GM10847 (cell line): ENCODE measurements around the gene PLCB2.

ENCODE experiments used
- POLR2A ChIP-seq: IDR thresholded peaks from 2 replicates; pipeline ENCODE4 v1.6.1; 2011; ENCODE audit not compliant: insufficient read length; ENCODE audit errors: extremely low read depth

PLCB2 gene

GRCh38 chr15:40307421-40308211, at the start of gene PLCB2:
Gene PLCB2 (minus strand): TSS chr15:40307935. CDS start chr15:40307672, 263 bp downstream.
- TF ChIP-seq POLR2A = peak; percentile 82

GRCh38 chr15:40357246-40357645, 49.5 kb upstream of the PLCB2 start:
- no peak for TF ChIP-seq POLR2A

- TF ChIP-seq POLR2A = no peak
Observed at GRCh38 chr15:40355976-40356585, 48.3 kb upstream of the PLCB2 start.

GRCh38 chr15:40354408-40355171, 46.9 kb upstream of the PLCB2 start:
- TF ChIP-seq POLR2A = no peak

- TF ChIP-seq POLR2A = no peak
Observed at GRCh38 chr15:40353697-40354096, 46.0 kb upstream of the PLCB2 start.

GRCh38 chr15:40352281-40352901, 44.7 kb upstream of the PLCB2 start:
- no peak for TF ChIP-seq POLR2A

GRCh38 chr15:40349163-40349562, 41.4 kb upstream of the PLCB2 start:
- TF ChIP-seq POLR2A = no peak

GRCh38 chr15:40348474-40348870, 40.7 kb upstream of the PLCB2 start:
- no peak for TF ChIP-seq POLR2A

- no peak for TF ChIP-seq POLR2A
Observed at GRCh38 chr15:40347559-40348473, 40.1 kb upstream of the PLCB2 start.

GRCh38 chr15:40346579-40347558, 39.1 kb upstream of the PLCB2 start:
- no peak for TF ChIP-seq POLR2A

- no peak for TF ChIP-seq POLR2A
Observed at GRCh38 chr15:40345867-40346578, 38.3 kb upstream of the PLCB2 start.

GRCh38 chr15:40345225-40345866, 37.6 kb upstream of the PLCB2 start:
- TF ChIP-seq POLR2A = no peak
